SK-N-SH (cell line): Measurements from ENCODE around the gene AGTR1. TPM values are rescaled to one million over a fixed set of nuclear protein-coding genes. Genes with fewer than 3 reads are reported as not detected.
"Not testable (repeated sequence)": the region's sequence is repeated elsewhere in the genome, so short reads cannot be mapped to it uniquely, and the experiment has no call there.

Experiments
- CTCF ChIA-PET: fragments of 300-600, 350-600 bp; formaldehyde crosslinking; extraction: SDS; loops from one replicate; lab custom pipeline; 2021; lab: Yijun Ruan, JAX
- POLR2A ChIA-PET: fragments of 350-600 bp; sonication (Branson Sonifier 250); formaldehyde crosslinking; extraction: SDS; loops from one replicate; lab custom pipeline; 2020; ENCODE audit warnings: antibody characterized with exemption, inconsistent platforms; lab: Yijun Ruan, JAX
- DNase-seq: peaks from one replicate; pipeline ENCODE4 v3.0.0; 2012
- H2AFZ ChIP-seq: fragments of 200-600 bp; sonication (generic); 2 replicates; pipeline ENCODE4 v1.8.1; 2016; ENCODE audit warnings: antibody characterized with exemption, mild to moderate bottlenecking, low read depth
- H3F3A ChIP-seq: fragments of 200-600 bp; sonication (generic); replicated peaks from 2 replicates; pipeline ENCODE3; 2016; ENCODE audit warnings: antibody characterized with exemption, mild to moderate bottlenecking; ENCODE audit not compliant: insufficient read depth
- H3K27ac ChIP-seq, 2 experiments: fragments of 200-500 bp in 1 of 2; fragments of 200-600 bp in 1 of 2; sonication (Bioruptor generic) in 1 of 2; sonication (generic), shearing (Covaris generic) in 1 of 2; 2 replicates each; pipeline versions ENCODE4 v1.5.1 to v1.6.1; 2014 to 2016; ENCODE audit warnings: low read depth in 2 of 2, inconsistent platforms in 1 of 2, low read length in 1 of 2, mild to moderate bottlenecking in 1 of 2, mixed read lengths in 1 of 2
- H3K27me3 ChIP-seq: fragments of 200-600 bp; sonication (generic), shearing (Covaris generic); 2 replicates; pipeline ENCODE4 v1.6.1; 2016; ENCODE audit warnings: mixed run types; ENCODE audit not compliant: insufficient read depth
- H3K36me3 ChIP-seq, 2 experiments: fragments of 200-500 bp in 1 of 2; fragments of 200-600 bp in 1 of 2; sonication (Bioruptor generic) in 1 of 2; sonication (generic) in 1 of 2; replicated peaks in 1 of 2; 2 replicates each; pipeline versions ENCODE3 to v1.5.1; 2014 to 2016; ENCODE audit warnings: low read length in 1 of 2, mild to moderate bottlenecking in 1 of 2; ENCODE audit not compliant: insufficient read depth in 2 of 2, control insufficient read depth in 1 of 2
- H3K4me1 ChIP-seq, 2 experiments: fragments of 200-500 bp in 1 of 2; fragments of 200-600 bp in 1 of 2; sonication (Bioruptor generic) in 1 of 2; sonication (generic), shearing (Covaris generic) in 1 of 2; 2 replicates each; pipeline versions ENCODE4 v1.5.1 to v1.6.1; 2014 to 2016; ENCODE audit warnings: low read depth in 1 of 2, low read length in 1 of 2, mixed run types in 1 of 2; ENCODE audit not compliant: insufficient read depth in 2 of 2, control insufficient read depth in 1 of 2
- H3K4me2 ChIP-seq: fragments of 200-600 bp; sonication (generic), shearing (Covaris generic); 2 replicates; pipeline ENCODE4 v1.6.1; 2017; ENCODE audit warnings: mixed run types
- H3K4me3 ChIP-seq, 2 experiments: fragments of 200-500 bp in 1 of 2; fragments of 200-600 bp in 1 of 2; sonication (Bioruptor generic) in 1 of 2; sonication (generic), shearing (Covaris generic) in 1 of 2; 2 replicates each; pipeline versions ENCODE4 v1.5.1 to v1.8.1; 2014 to 2016; ENCODE audit warnings: low read depth in 2 of 2, inconsistent platforms in 1 of 2, low read length in 1 of 2, mild to moderate bottlenecking in 1 of 2, mixed read lengths in 1 of 2, moderate library complexity in 1 of 2
- H3K79me2 ChIP-seq: fragments of 200-600 bp; sonication (generic); 2 replicates; pipeline ENCODE4 v1.8.1; 2017; ENCODE audit warnings: mild to moderate bottlenecking; ENCODE audit not compliant: insufficient read depth
- H3K9ac ChIP-seq: fragments of 200-600 bp; sonication (generic); 2 replicates; pipeline ENCODE4 v1.6.1; 2017; ENCODE audit warnings: mixed run types
- H3K9me2 ChIP-seq: fragments of 200-600 bp; sonication (generic); 2 replicates; pipeline ENCODE4 v1.6.1; 2017; ENCODE audit warnings: mixed run types
- H3K9me3 ChIP-seq: fragments of 200-600 bp; sonication (generic); 2 replicates; pipeline ENCODE4 v1.6.1; 2017; ENCODE audit warnings: mixed run types, mild to moderate bottlenecking, moderate library complexity
- H4K20me1 ChIP-seq: fragments of 200-600 bp; sonication (generic); 2 replicates; pipeline ENCODE4 v1.6.1; 2017; ENCODE audit warnings: mild to moderate bottlenecking, mixed run types; ENCODE audit not compliant: insufficient read depth
- ELF1 ChIP-seq: IDR thresholded peaks from 2 replicates; pipeline ENCODE4 v1.4.0; 2012
- EZH2phosphoT487 ChIP-seq: fragments of 200-600 bp; sonication (generic); IDR thresholded peaks from 2 replicates; pipeline ENCODE4 v1.6.1; 2017; ENCODE audit warnings: low read depth, mixed run types, mild to moderate bottlenecking, antibody characterized with exemption, moderate library complexity, borderline replicate concordance
- FOXM1 ChIP-seq: IDR thresholded peaks from 2 replicates; pipeline ENCODE4 v1.4.0; 2012; ENCODE audit warnings: low read depth, mild to moderate bottlenecking
- GATA2 ChIP-seq: sonication (generic); formaldehyde crosslinking; IDR thresholded peaks from 2 replicates; pipeline ENCODE4 v1.5.0; 2020; ENCODE audit warnings: mild to moderate bottlenecking, missing genetic modification reagents
- MAX ChIP-seq: IDR thresholded peaks from 2 replicates; pipeline ENCODE4 v1.4.0; 2012; ENCODE audit warnings: low read depth
- NFIC ChIP-seq: IDR thresholded peaks from 2 replicates; pipeline ENCODE4 v1.4.0; 2012; ENCODE audit warnings: borderline replicate concordance
- NRF1 ChIP-seq: IDR thresholded peaks from 2 replicates; pipeline ENCODE4 v1.6.1; 2012; ENCODE audit warnings: low read depth, mild to moderate bottlenecking, low read length
- RAD21 ChIP-seq: IDR thresholded peaks from 2 replicates; pipeline ENCODE4 v1.6.1; 2012; ENCODE audit warnings: mild to moderate bottlenecking, low read length
- RCOR1 ChIP-seq: fragments of 150-350 bp; IDR thresholded peaks from 2 replicates; pipeline ENCODE4 v1.6.1; 2017; ENCODE audit warnings: antibody characterized with exemption, low read length
- RFX5 ChIP-seq: IDR thresholded peaks from 2 replicates; pipeline ENCODE4 v1.6.1; 2012; ENCODE audit warnings: mild to moderate bottlenecking, improper control_type of control experiment, low read length
- RXRA ChIP-seq: IDR thresholded peaks from 2 replicates; pipeline ENCODE4 v1.4.0; 2012; ENCODE audit warnings: low read depth, mild to moderate bottlenecking, borderline replicate concordance
- SIN3A ChIP-seq: IDR thresholded peaks from 2 replicates; pipeline ENCODE4 v1.6.1; 2012; ENCODE audit warnings: low read depth, mild to moderate bottlenecking, low read length, moderate library complexity, borderline replicate concordance
- SMC3 ChIP-seq: IDR thresholded peaks from 2 replicates; pipeline ENCODE4 v1.6.1; 2012; ENCODE audit warnings: low read depth, low read length, improper control_type of control experiment
- TCF12 ChIP-seq: IDR thresholded peaks from 2 replicates; pipeline ENCODE4 v1.4.0; 2012
- USF1 ChIP-seq: IDR thresholded peaks from 2 replicates; pipeline ENCODE4 v1.4.0; 2012; ENCODE audit warnings: low read depth, borderline replicate concordance
- ZBTB33 ChIP-seq: IDR thresholded peaks from 2 replicates; pipeline ENCODE4 v1.4.0; 2012; ENCODE audit warnings: low read depth, borderline replicate concordance
- WGBS: methylation state at CpG from one replicate; pipeline ENCODE4 v1.1.6; 2017; ENCODE audit warnings: low lambda C conversion rate; 5-methylcytosine and 5-hydroxymethylcytosine counted together
- polyA plus RNA-seq, 3 experiments: library from polyadenylated mRNA; depleted of rRNA; stranded (reverse); fragments of >200 nt; gene quantifications; 2 replicates each; pipeline ENCODE4 v1.2.3, GENCODE V29; 2012

The AGTR1 gene
- polyA plus RNA-seq, 1 of the 3 experiments (the other 2 are of a cell fraction): 0.15 TPM

- CTCF ChIA-PET: not testable (repeated sequence)
- WGBS: 68% methylated on average over 5 of the region's 5 CpGs
Observed at GRCh38 chr3:148753385-148753784, 55.7 kb downstream of the AGTR1 start.

GRCh38 chr3:148755570-148755969 is 57.9 kb downstream of the AGTR1 start:
- Histone ChIP-seq H3K4me3 (no peak overlapping the region), H3F3A (no peaks in the 10 kb centered on the region), H3K27ac (no peak overlapping the region), H3K9ac (no peak overlapping the region), H3K36me3 (no peaks in the 10 kb centered on the region), H3K4me2 (no peak overlapping the region), H3K79me2 (no peaks in the 10 kb centered on the region), H4K20me1 (no peaks in the 10 kb centered on the region)
- CTCF ChIA-PET: interaction anchor here (1.0 kb wide), 1 partner anchor 28 kb away, joined by 4 read pairs; no protein-coding TSS in a partner anchor
- DNase-seq: no peak
- TF ChIP-seq FOXM1 (no peak), MAX (no peak), USF1 (no peak), GATA2 (no peak), TCF12 (no peak), RCOR1 (no peak), RAD21 (no peak), RFX5 (no peak), SIN3A (no peak), NFIC (no peak), SMC3 (no peak), ZBTB33 (no peak), ELF1 (no peak), NRF1 (no peak), EZH2phosphoT487 (no peak), RXRA (no peak)
- TF ChIP-seq, all 33 proteins: peak for 0
- Histone ChIP-seq H3K4me1 (peaks cover 0 to 5% of the 10 kb centered on the region in 2 experiments; a peak in 2 of 4 replicates), H3K9me3 (no peaks in the 10 kb centered on the region), H2AFZ (no peak overlapping the region), H3K9me2 (no peaks in the 10 kb centered on the region), H3K27me3 (no peaks in the 10 kb centered on the region)
- POLR2A ChIA-PET: no interaction called here

More at GRCh38 chr3:148753385-148753784, 55.7 kb downstream of the AGTR1 start:
- H3K4me2 ChIP-seq, H3K4me3 ChIP-seq, H4K20me1 ChIP-seq, DNase-seq, POLR2A ChIA-PET, H3K4me1 ChIP-seq, H3F3A ChIP-seq, H3K36me3 ChIP-seq, H3K9me3 ChIP-seq, H3K27ac ChIP-seq, H3K27me3 ChIP-seq, H3K79me2 ChIP-seq, H3K9ac ChIP-seq, H2AFZ ChIP-seq, H3K9me2 ChIP-seq: not testable (repeated sequence)
